NB4 (cell line): ENCODE results near the gene SPC25.

ENCODE experiments used
- DNase-seq: peaks from one replicate; pipeline ENCODE4 v3.0.0; 2010; ENCODE audit warnings: low read depth
- H3K4me3 ChIP-seq: one replicate; pipeline ENCODE4 v1.5.1; 2011; ENCODE audit warnings: mild to moderate bottlenecking, low read depth, low read length, moderate library complexity
- CTCF ChIP-seq: IDR thresholded peaks from one replicate; pipeline ENCODE4 v1.5.1; 2012; ENCODE audit warnings: low read depth, low read length
- MYC ChIP-seq: IDR thresholded peaks from 2 replicates; pipeline ENCODE4 v1.6.1; 2011; ENCODE audit warnings: low read depth, low read length
- POLR2A ChIP-seq: IDR thresholded peaks from 2 replicates; pipeline ENCODE4 v1.6.1; 2011; ENCODE audit warnings: mild to moderate bottlenecking; ENCODE audit not compliant: insufficient read length; ENCODE audit errors: extremely low read depth
- TF ChIP-seq, protein P1 (sequence below): IDR thresholded peaks from 2 replicates; pipeline ENCODE4 v1.6.1; 2011; ENCODE audit warnings: low read depth, low read length

The SPC25 gene

DNA sequence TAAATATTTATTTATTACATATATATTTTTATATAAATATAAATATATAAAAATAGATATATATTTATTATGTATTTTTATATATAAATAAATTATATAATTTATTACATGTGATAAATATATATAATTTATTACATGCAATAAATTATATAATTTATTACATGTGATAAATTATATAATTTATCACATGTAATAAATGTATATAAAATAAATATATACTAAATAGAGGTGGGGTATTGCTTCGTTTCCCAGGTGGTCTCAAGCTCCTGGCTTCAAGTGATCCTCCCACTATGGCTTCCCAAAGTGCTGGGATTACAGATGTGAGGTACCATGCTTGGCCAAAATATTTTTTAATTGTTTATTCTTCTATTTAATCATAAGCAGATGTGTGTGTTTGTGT lies 7.2 kb upstream of the SPC25 start:
- TF ChIP-seq, protein P1, sequence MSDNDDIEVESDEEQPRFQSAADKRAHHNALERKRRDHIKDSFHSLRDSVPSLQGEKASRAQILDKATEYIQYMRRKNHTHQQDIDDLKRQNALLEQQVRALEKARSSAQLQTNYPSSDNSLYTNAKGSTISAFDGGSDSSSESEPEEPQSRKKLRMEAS, result no peak
- TF ChIP-seq CTCF (no peak), MYC (no peak), POLR2A (no peak)
- no peak for DNase-seq

GRCh38 chr2:168896783-168897182 lies 6.6 kb upstream of the SPC25 start:
- TF ChIP-seq, protein P1, result no peak
- no peak for TF ChIP-seq MYC
- no peak for TF ChIP-seq CTCF
- no peak for TF ChIP-seq POLR2A
- DNase-seq, result peak; percentile 46
- no peak overlapping the region for H3K4me3 ChIP-seq

More for the DNA sequence above, 7.2 kb upstream of the SPC25 start:
- no peak overlapping the region for H3K4me3 ChIP-seq

GRCh38 chr2:168895771-168896170 lies 5.5 kb upstream of the SPC25 start:
- H3K4me3 ChIP-seq, result no peak overlapping the region
- no peak for TF ChIP-seq MYC
- TF ChIP-seq, protein P1, result no peak
- TF ChIP-seq CTCF, result no peak
- no peak for TF ChIP-seq POLR2A
- no peak for DNase-seq

DNA sequence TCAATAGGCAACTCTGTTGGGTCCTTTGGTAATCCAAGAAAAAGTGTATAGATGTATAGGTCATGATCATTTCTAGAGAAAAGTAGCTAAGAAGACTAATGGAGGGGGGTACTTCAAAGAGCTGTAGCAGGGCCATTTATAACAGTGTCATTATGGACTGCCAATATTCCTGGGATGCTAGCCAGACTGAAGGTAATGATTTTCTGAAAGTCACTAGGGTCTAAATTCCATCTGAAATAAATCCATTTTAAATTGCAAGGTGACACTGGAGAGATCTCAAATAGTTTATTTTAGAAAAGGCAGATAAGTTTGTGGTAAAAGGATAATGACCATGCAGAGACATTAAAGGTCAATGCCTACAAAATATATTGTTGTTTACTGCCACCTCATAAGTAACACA lies 4.5 kb upstream of the SPC25 start:
- no peak for TF ChIP-seq CTCF
- TF ChIP-seq POLR2A, result no peak
- no peak for TF ChIP-seq MYC
- TF ChIP-seq, protein P1, result no peak
- no peak overlapping the region for H3K4me3 ChIP-seq
- no peak for DNase-seq

- H3K4me3 ChIP-seq, result no peak overlapping the region
- no peak for DNase-seq
- TF ChIP-seq, protein P1, result no peak
- TF ChIP-seq MYC (no peak), POLR2A (no peak), CTCF (no peak)
Observed at GRCh38 chr2:168894101-168894500, 3.9 kb upstream of the SPC25 start.

DNA sequence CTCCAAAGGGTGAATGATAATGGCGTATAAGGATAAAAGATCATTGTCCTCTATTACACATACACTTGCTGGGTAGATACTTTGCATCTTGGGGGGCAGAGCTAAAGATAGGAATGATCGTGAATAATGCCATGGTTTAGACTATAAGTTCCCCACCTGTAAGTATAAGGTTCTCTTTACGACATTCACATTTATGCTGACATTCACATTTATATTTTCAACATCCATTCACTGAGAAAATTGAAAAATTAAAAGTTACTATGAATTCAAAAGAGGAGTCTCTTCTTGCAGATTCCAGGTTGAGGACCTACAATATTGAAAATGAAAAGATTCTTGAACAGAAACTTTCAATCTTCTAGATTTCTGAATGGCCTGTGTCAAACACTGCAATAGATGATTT lies 2.1 kb upstream of the SPC25 start:
- no peak overlapping the region for H3K4me3 ChIP-seq
- DNase-seq, result no peak
- TF ChIP-seq, protein P1, result no peak
- TF ChIP-seq POLR2A, result no peak
- TF ChIP-seq CTCF, result no peak
- no peak for TF ChIP-seq MYC
